Measurements from ENCODE around the gene NEB.

DNA sequence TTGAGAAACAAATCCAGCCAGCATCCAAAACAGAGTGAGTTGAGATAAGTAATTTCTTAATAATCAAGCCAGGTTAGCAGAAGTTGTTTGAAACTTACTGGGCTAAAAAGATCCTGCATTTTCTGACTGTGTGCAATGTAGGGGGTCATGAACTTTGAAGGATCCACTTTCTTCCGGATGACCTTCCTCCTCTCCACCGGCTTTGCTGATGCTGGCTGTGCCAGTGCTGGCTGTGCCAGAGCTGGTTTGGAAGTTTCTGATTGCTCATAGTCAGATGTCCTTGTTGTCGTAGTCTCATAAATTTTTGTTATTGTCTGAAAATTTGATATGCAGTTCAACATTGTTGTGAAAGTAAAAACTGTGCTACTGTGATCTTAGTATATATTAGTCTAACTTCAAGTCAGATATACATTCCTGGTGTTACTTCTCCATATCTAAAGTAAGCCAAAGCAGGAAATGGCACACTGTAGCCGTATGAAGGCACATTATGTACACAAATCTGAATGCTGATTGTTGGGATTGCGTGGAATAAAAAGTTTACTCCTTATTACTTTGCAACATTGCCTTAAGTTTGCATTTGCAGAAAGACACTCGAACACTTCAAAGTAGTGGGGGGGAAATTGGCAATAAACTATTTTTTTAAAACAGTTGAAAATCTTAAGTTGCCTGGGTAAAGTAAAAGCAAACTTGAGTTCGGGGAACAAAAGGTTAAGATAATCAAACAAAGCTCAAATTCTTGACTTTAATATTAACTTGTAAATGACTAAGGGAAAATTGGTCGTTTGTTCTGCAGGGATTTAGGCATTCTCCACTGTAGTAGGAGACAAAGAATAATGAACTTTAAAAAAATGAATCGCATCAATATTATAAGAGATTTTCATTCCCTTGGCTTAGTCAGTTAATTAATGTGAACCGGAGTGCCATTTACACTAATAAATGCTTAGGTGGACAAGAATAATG is 6.4 kb downstream of the NEB start:
- TF ChIP-seq, protein P1, sequence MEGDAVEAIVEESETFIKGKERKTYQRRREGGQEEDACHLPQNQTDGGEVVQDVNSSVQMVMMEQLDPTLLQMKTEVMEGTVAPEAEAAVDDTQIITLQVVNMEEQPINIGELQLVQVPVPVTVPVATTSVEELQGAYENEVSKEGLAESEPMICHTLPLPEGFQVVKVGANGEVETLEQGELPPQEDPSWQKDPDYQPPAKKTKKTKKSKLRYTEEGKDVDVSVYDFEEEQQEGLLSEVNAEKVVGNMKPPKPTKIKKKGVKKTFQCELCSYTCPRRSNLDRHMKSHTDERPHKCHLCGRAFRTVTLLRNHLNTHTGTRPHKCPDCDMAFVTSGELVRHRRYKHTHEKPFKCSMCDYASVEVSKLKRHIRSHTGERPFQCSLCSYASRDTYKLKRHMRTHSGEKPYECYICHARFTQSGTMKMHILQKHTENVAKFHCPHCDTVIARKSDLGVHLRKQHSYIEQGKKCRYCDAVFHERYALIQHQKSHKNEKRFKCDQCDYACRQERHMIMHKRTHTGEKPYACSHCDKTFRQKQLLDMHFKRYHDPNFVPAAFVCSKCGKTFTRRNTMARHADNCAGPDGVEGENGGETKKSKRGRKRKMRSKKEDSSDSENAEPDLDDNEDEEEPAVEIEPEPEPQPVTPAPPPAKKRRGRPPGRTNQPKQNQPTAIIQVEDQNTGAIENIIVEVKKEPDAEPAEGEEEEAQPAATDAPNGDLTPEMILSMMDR (IDR thresholded peaks at IDR 0.05 in 8 of 11, conservative IDR thresholded peaks at IDR 0.05 in 3 of 11) = no peak
- TF ChIP-seq POLR2A (IDR thresholded peaks at IDR 0.05) (no peak), POLR2AphosphoS5 (IDR thresholded peaks at IDR 0.05) (no peak)

Data from spleen (tissue), 7 donors.